OCI-LY7 (cell line): ENCODE measurements around the gene SLCO2B1. TPM values are rescaled to one million over a fixed set of nuclear protein-coding genes. Genes with fewer than 3 reads are reported as not detected.

Experiments used
- BruUV-seq: library from RNA; stranded (reverse); fragments of 400-500 nt; replicated peaks from 2 replicates; lab custom pipeline; 2021; lab: Mats Ljungman, UMichigan
- CTCF ChIA-PET: fragments of 300-600 bp; sonication (Branson Sonifier 250); formaldehyde crosslinking; loops from one replicate; lab custom pipeline; 2022; ENCODE audit warnings: antibody characterized with exemption; ENCODE audit not compliant: unreplicated experiment; lab: Charles Lee
- POLR2A ChIA-PET: fragments of 300-600 bp; sonication (Branson Sonifier 250); formaldehyde crosslinking; loops from one replicate; lab custom pipeline; 2022; ENCODE audit warnings: antibody characterized with exemption; lab: Charles Lee
- DNase-seq: peaks from one replicate; pipeline ENCODE4 v3.0.0-alpha.2; 2015; ENCODE audit warnings: low spot score
- H2AFZ ChIP-seq: fragments of 200-600 bp; sonication (generic), shearing (Covaris generic); 2 replicates; pipeline ENCODE4 v1.6.1; 2014; ENCODE audit warnings: mild to moderate bottlenecking, antibody characterized with exemption, low read length, moderate library complexity
- H3K27ac ChIP-seq: fragments of 200-600 bp; sonication (generic); 2 replicates; pipeline ENCODE4 v1.5.1; 2014; ENCODE audit warnings: mixed run types, low read depth, mild to moderate bottlenecking, moderate library complexity, low read length, inconsistent platforms; ENCODE audit not compliant: poor library complexity, severe bottlenecking
- H3K36me3 ChIP-seq: fragments of 200-600 bp; sonication (generic); 2 replicates; pipeline ENCODE4 v1.6.1; 2014; ENCODE audit warnings: mild to moderate bottlenecking, antibody characterized with exemption, low read length, moderate library complexity, mixed read lengths; ENCODE audit not compliant: insufficient read depth
- H3K4me1 ChIP-seq: fragments of 200-600 bp; sonication (generic); 2 replicates; pipeline ENCODE4 v1.5.1; 2014; ENCODE audit warnings: mild to moderate bottlenecking, low read length; ENCODE audit not compliant: insufficient read depth, poor library complexity, severe bottlenecking
- H3K4me2 ChIP-seq: fragments of 200-600 bp; sonication (generic); 2 replicates; pipeline ENCODE4 v1.6.1; 2014; ENCODE audit warnings: mild to moderate bottlenecking, low read length
- H3K4me3 ChIP-seq: fragments of 200-600 bp; sonication (generic); 2 replicates; pipeline ENCODE4 v1.5.1; 2014; ENCODE audit warnings: mild to moderate bottlenecking, low read depth, low read length; ENCODE audit not compliant: poor library complexity, severe bottlenecking
- H3K79me2 ChIP-seq: fragments of 200-600 bp; sonication (generic); 2 replicates; pipeline ENCODE4 v1.6.1; 2016; ENCODE audit warnings: low read depth, mild to moderate bottlenecking, low read length, moderate library complexity, mixed read lengths; ENCODE audit not compliant: insufficient read depth
- H3K9me2 ChIP-seq: fragments of 200-600 bp; sonication (generic); 2 replicates; pipeline ENCODE4 v1.6.1; 2016; ENCODE audit warnings: mild to moderate bottlenecking, low read length, mixed read lengths; ENCODE audit not compliant: insufficient read depth
- H3K9me3 ChIP-seq: fragments of 200-600 bp; sonication (generic); 2 replicates; pipeline ENCODE4 v1.6.1; 2014; ENCODE audit warnings: mild to moderate bottlenecking, mixed run types, low read length, mixed read lengths
- H4K20me1 ChIP-seq: fragments of 200-600 bp; sonication (generic); 2 replicates; pipeline ENCODE4 v1.6.1; 2014; ENCODE audit warnings: mild to moderate bottlenecking, antibody characterized with exemption, low read length, moderate library complexity, mixed read lengths; ENCODE audit not compliant: insufficient read depth
- CTCF ChIP-seq: fragments of 200-600 bp; sonication (generic); conservative IDR thresholded peaks from 2 replicates; pipeline ENCODE4 v1.5.1; 2014; ENCODE audit warnings: mild to moderate bottlenecking, antibody characterized with exemption, low read length, moderate library complexity, mixed read lengths
- EZH2phosphoT487 ChIP-seq: fragments of 200-600 bp; sonication (generic); IDR thresholded peaks from 2 replicates; pipeline ENCODE4 v1.6.1; 2018; ENCODE audit warnings: low read depth, borderline replicate concordance, mild to moderate bottlenecking, mixed run types, antibody characterized with exemption, low read length, moderate library complexity, mixed read lengths
- intact Hi-C: fragments of 100-400 bp; cut with micrococcal nuclease; formaldehyde crosslinking; loops from one replicate; pipeline ENCODE4 v1.10.0; 2022; ENCODE audit not compliant: unreplicated experiment
- total RNA-seq, 2 experiments: library from RNA; depleted of rRNA in 1 of 2; stranded (reverse); fragments of >200 nt in 1 of 2; shearing (Covaris generic) in 1 of 2; gene quantifications; 2 replicates each; pipeline ENCODE4 v1.2.3, GENCODE V29; 2014 to 2022

The SLCO2B1 gene
- total RNA-seq, 2 experiments from 2014 or later: 0.03 TPM; not detected in 1

- no peak overlapping the region for H3K4me3 ChIP-seq
- no TSS peak for BruUV-seq
- no peak overlapping the region for H3K4me2 ChIP-seq
- ChIA-PET CTCF (interaction anchor here (1.0 to 1.8 kb wide), 2 partner anchors 10 to 53 kb away, joined by 3 to 7 read pairs; no protein-coding TSS in a partner anchor), POLR2A (interaction anchor here (1.1 kb wide), 1 partner anchor 11 kb away, joined by 3 read pairs; no protein-coding TSS in a partner anchor)
- H3K27ac ChIP-seq: no peak overlapping the region
- intact Hi-C loops: no loop called here
- no peak for TF ChIP-seq EZH2phosphoT487
- TF ChIP-seq CTCF: no peak
- no peak for DNase-seq
- H4K20me1 ChIP-seq: no peaks in the 10 kb centered on the region
- H3K36me3 ChIP-seq: no peaks in the 10 kb centered on the region
- no peaks in the 10 kb centered on the region for H3K79me2 ChIP-seq
- H3K4me1 ChIP-seq: peaks cover 14% of the 10 kb centered on the region
- no peaks in the 10 kb centered on the region for H3K9me3 ChIP-seq
- H3K9me2 ChIP-seq: no peaks in the 10 kb centered on the region
- no peak overlapping the region for H2AFZ ChIP-seq
Measured at GRCh38 chr11:75151346-75152047, 590 bp downstream of the SLCO2B1 start.

- Histone ChIP-seq H3K4me1 (peaks cover 10% of the 10 kb centered on the region), H3K36me3 (no peaks in the 10 kb centered on the region), H3K4me3 (no peak overlapping the region), H4K20me1 (no peaks in the 10 kb centered on the region), H2AFZ (no peak overlapping the region), H3K27ac (no peak overlapping the region), H3K79me2 (no peaks in the 10 kb centered on the region), H3K4me2 (no peak overlapping the region), H3K9me3 (no peaks in the 10 kb centered on the region), H3K9me2 (no peaks in the 10 kb centered on the region)
- intact Hi-C loops: no loop called here
- no peak for DNase-seq
- ChIA-PET CTCF (no interaction called here), POLR2A (interaction anchor here (1.1 kb wide), 1 partner anchor 11 kb away, joined by 3 read pairs; no protein-coding TSS in a partner anchor)
- no peak for TF ChIP-seq CTCF
- TF ChIP-seq EZH2phosphoT487: no peak
- no TSS peak for BruUV-seq
Measured at GRCh38 chr11:75152090-75152489, 1.2 kb downstream of the SLCO2B1 start.
